ENCODE data around the gene PSAT1.

- TF ChIP-seq RXRA (IDR thresholded peaks at IDR 0.05; ENCODE audit: insufficient read depth, low read depth, low read length) = no peak
- no peak for TF ChIP-seq RNF2 (IDR thresholded peaks at IDR 0.05; ENCODE audit: borderline replicate concordance, low read depth, low read length, missing control alignments, poor library complexity, severe bottlenecking)
- no peak for TF ChIP-seq CTCF (IDR thresholded peaks at IDR 0.05; ENCODE audit: control extremely low read depth in 1 of 3, insufficient read depth in 1 of 3, low read depth in 1 of 3, low read length in 3 of 3)
- no peak for TF ChIP-seq MAX (IDR thresholded peaks at IDR 0.05)
- no peak for TF ChIP-seq EZH2 (IDR thresholded peaks at IDR 0.05; ENCODE audit: low read depth, low read length, severe bottlenecking)
- TF ChIP-seq POLR2AphosphoS5 (IDR thresholded peaks at IDR 0.05; ENCODE audit: low read depth, low read length) = no peak
Observed at GRCh38 chr9:78292026-78292425, 4.9 kb upstream of the PSAT1 start.

Measured in H1 (cell line).